GM23338 (cell line): ENCODE measurements around the gene NEURL1B. TPM values are rescaled to one million over a fixed set of nuclear protein-coding genes. Genes with fewer than 3 reads are reported as not detected.

Experiments used
- ATAC-seq: fragments of 200-7000 bp; cut with Tn5 transposase; 3 replicates; pipeline ENCODE4 v1.9.1; 2020
- DNase-seq: peaks from one replicate; pipeline ENCODE4 v3.0.0-alpha.2; 2015; ENCODE audit warnings: low spot score
- H2AFZ ChIP-seq: fragments of 200-600 bp; sonication (generic); 2 replicates; pipeline ENCODE4 v1.8.0; 2016; ENCODE audit warnings: antibody characterized with exemption, mild to moderate bottlenecking, moderate library complexity
- H3F3A ChIP-seq: fragments of 200-600 bp; sonication (generic); replicated peaks from 2 replicates; pipeline ENCODE4 v1.8.0; 2017; ENCODE audit warnings: antibody characterized with exemption, mixed run types, low read depth
- H3K27ac ChIP-seq: fragments of 200-600 bp; sonication (generic); 2 replicates; pipeline ENCODE4 v1.6.1; 2016; ENCODE audit warnings: low read depth
- H3K27me3 ChIP-seq: fragments of 200-600 bp; sonication (generic); 2 replicates; pipeline ENCODE4 v1.8.0; 2016; ENCODE audit warnings: mild to moderate bottlenecking, mixed run types, moderate library complexity; ENCODE audit not compliant: insufficient read depth
- H3K36me3 ChIP-seq: fragments of 200-600 bp; sonication (generic); 2 replicates; pipeline ENCODE4 v1.8.0; 2016; ENCODE audit warnings: mild to moderate bottlenecking; ENCODE audit not compliant: insufficient read depth
- H3K4me1 ChIP-seq: fragments of 200-600 bp; sonication (generic); 2 replicates; pipeline ENCODE4 v1.8.0; 2016; ENCODE audit warnings: mild to moderate bottlenecking, moderate library complexity; ENCODE audit not compliant: insufficient read depth
- H3K4me2 ChIP-seq: fragments of 200-600 bp; sonication (generic); 2 replicates; pipeline ENCODE4 v1.7.1; 2017; ENCODE audit warnings: mixed run types
- H3K4me3 ChIP-seq: fragments of 200-600 bp; sonication (generic); 2 replicates; pipeline ENCODE4 v1.6.1; 2016; ENCODE audit warnings: mixed run types
- H3K79me2 ChIP-seq: fragments of 200-600 bp; sonication (generic); replicated peaks from 2 replicates; pipeline ENCODE4 v1.8.0; 2017; ENCODE audit warnings: mild to moderate bottlenecking; ENCODE audit not compliant: insufficient read depth
- H3K9me2 ChIP-seq: fragments of 200-600 bp; sonication (generic); 2 replicates; pipeline ENCODE4 v1.8.0; 2017; ENCODE audit not compliant: insufficient read depth
- H4K20me1 ChIP-seq: fragments of 200-600 bp; sonication (generic); replicated peaks from 2 replicates; pipeline ENCODE4 v1.8.0; 2017; ENCODE audit warnings: mild to moderate bottlenecking; ENCODE audit not compliant: insufficient read depth
- H3K27ac Mint-ChIP-seq: 2 replicates; pipeline ENCODE4 v1.8.0; 2020; ENCODE audit warnings: inconsistent platforms, mild to moderate bottlenecking, moderate library complexity, mixed read lengths
- H3K27me3 Mint-ChIP-seq: 3 replicates; pipeline ENCODE4 v1.8.0; 2022; ENCODE audit warnings: low read depth, mild to moderate bottlenecking, moderate library complexity, mixed read lengths, inconsistent platforms; ENCODE audit not compliant: insufficient read depth, poor library complexity
- H3K36me3 Mint-ChIP-seq: 3 replicates; pipeline ENCODE4 v1.8.0; 2021; ENCODE audit warnings: low read depth, mild to moderate bottlenecking, inconsistent platforms, moderate library complexity, mixed read lengths
- H3K4me1 Mint-ChIP-seq: 3 replicates; pipeline ENCODE4 v1.8.0; 2020; ENCODE audit warnings: mild to moderate bottlenecking, inconsistent platforms, mixed read lengths
- H3K4me3 Mint-ChIP-seq: 3 replicates; pipeline ENCODE4 v1.8.0; 2021; ENCODE audit warnings: moderate library complexity, mild to moderate bottlenecking, inconsistent platforms, mixed read lengths
- H3K9me3 Mint-ChIP-seq: 3 replicates; pipeline ENCODE4 v1.8.0; 2020; ENCODE audit warnings: moderate library complexity, mild to moderate bottlenecking, inconsistent platforms, mixed read lengths
- CTCF ChIP-seq, 2 experiments: fragments of 200-600 bp in 1 of 2; sonication (generic) in 1 of 2; conservative IDR thresholded peaks; 2 replicates each; pipeline versions ENCODE4 v1.5.1 to v1.6.1; 2016 to 2017; ENCODE audit warnings: antibody characterized with exemption in 2 of 2, low read depth in 2 of 2, mild to moderate bottlenecking in 2 of 2, moderate library complexity in 1 of 2
- ETS1 ChIP-seq: IDR thresholded peaks from 2 replicates; pipeline ENCODE4 v1.6.1; 2016; ENCODE audit warnings: antibody characterized with exemption
- EZH2phosphoT487 ChIP-seq: fragments of 200-600 bp; sonication (generic); IDR thresholded peaks from one replicate; pipeline ENCODE4 v1.8.1; 2018; ENCODE audit warnings: antibody characterized with exemption; ENCODE audit not compliant: unreplicated experiment
- JUNB ChIP-seq: IDR thresholded peaks from one replicate; pipeline ENCODE4 v1.6.1; 2016; ENCODE audit warnings: antibody characterized with exemption; ENCODE audit not compliant: unreplicated experiment
- STAT1 ChIP-seq: IDR thresholded peaks from one replicate; pipeline ENCODE4 v1.6.1; 2016; ENCODE audit warnings: antibody characterized with exemption; ENCODE audit not compliant: unreplicated experiment
- ZNF331 ChIP-seq: fragments of 250-450 bp; sonication (Bioruptor Pico); IDR thresholded peaks from 2 replicates; pipeline ENCODE4 v1.5.0; 2020; ENCODE audit warnings: low read depth, mild to moderate bottlenecking, moderate library complexity
- ZNF462 ChIP-seq: fragments of 250-450 bp; sonication (Bioruptor Pico); IDR thresholded peaks from 2 replicates; pipeline ENCODE4 v1.5.0; 2020; ENCODE audit warnings: mild to moderate bottlenecking, moderate library complexity
- polyA plus RNA-seq: library from polyadenylated mRNA; unstranded; fragments of >200 nt; fragmentation: Nextera tagmentation; extraction: Ambion mirVana; gene quantifications from 2 replicates; pipeline ENCODE4 v1.2.1, GENCODE V29; 2016
- total RNA-seq: library from RNA; depleted of rRNA; stranded (reverse); fragments of >200 nt; shearing (Covaris generic); gene quantifications from 2 replicates; pipeline ENCODE4 v1.2.3, GENCODE V29; 2014

The NEURL1B gene
- total and polyA plus RNA-seq, 2 experiments from 2014 or later = 1.9 to 13.3 TPM

GRCh38 chr5:172727551-172727950, 86.5 kb downstream of the NEURL1B start:
- no peak overlapping the region for H2AFZ ChIP-seq
- Mint-ChIP-seq H3K4me1 (no peaks in the 10 kb centered on the region), H3K27me3 (peaks cover 4% of the 10 kb centered on the region), H3K27ac (no peak overlapping the region), H3K36me3 (no peaks in the 10 kb centered on the region), H3K9me3 (no peaks in the 10 kb centered on the region; the same call in 2 of the 3 replicates), H3K4me3 (no peak overlapping the region)
- H3K4me1 ChIP-seq = no peaks in the 10 kb centered on the region
- H4K20me1 ChIP-seq = no peaks in the 10 kb centered on the region
- no peaks in the 10 kb centered on the region for H3K9me2 ChIP-seq
- H3K27me3 ChIP-seq = no peaks in the 10 kb centered on the region
- no peaks in the 10 kb centered on the region for H3K36me3 ChIP-seq
- ATAC-seq = no peak; the same call in 2 of the 3 replicates
- no peaks in the 10 kb centered on the region for H3K79me2 ChIP-seq
- no peak for TF ChIP-seq JUNB
- TF ChIP-seq EZH2phosphoT487 = no peak
- TF ChIP-seq ZNF331 (CRISPR knock-in tag) = no peak
- TF ChIP-seq STAT1 = no peak
- H3K27ac ChIP-seq = no peak overlapping the region
- no peaks in the 10 kb centered on the region for H3F3A ChIP-seq
- no peak overlapping the region for H3K4me3 ChIP-seq
- no peak overlapping the region for H3K4me2 ChIP-seq
- no peak for DNase-seq

- Mint-ChIP-seq H3K27ac (no peak overlapping the region), H3K9me3 (no peaks in the 10 kb centered on the region), H3K36me3 (no peaks in the 10 kb centered on the region), H3K4me3 (no peak overlapping the region), H3K4me1 (no peaks in the 10 kb centered on the region), H3K27me3 (peaks cover 4% of the 10 kb centered on the region)
- Histone ChIP-seq H3K9me2 (no peaks in the 10 kb centered on the region), H3K4me3 (no peak overlapping the region), H3K4me1 (no peaks in the 10 kb centered on the region), H3K79me2 (no peaks in the 10 kb centered on the region), H3K4me2 (no peak overlapping the region), H3K27ac (no peak overlapping the region), H3F3A (no peaks in the 10 kb centered on the region), H3K27me3 (no peaks in the 10 kb centered on the region), H3K36me3 (no peaks in the 10 kb centered on the region), H2AFZ (no peak overlapping the region), H4K20me1 (no peaks in the 10 kb centered on the region)
- no peak for ATAC-seq
- no peak for TF ChIP-seq ZNF462
- no peak for TF ChIP-seq ETS1
- no peak for TF ChIP-seq CTCF (conservative IDR thresholded peaks at IDR 0.05; ENCODE audit: low read depth in 2 of 2)
- no peak for DNase-seq
Measured at GRCh38 chr5:172728481-172729241, 87.6 kb downstream of the NEURL1B start.
